Measurements from ENCODE around the gene USP6NL.

- TF ChIP-seq POLR2A (IDR thresholded peaks at IDR 0.05; ENCODE audit: low read length) (no peak), GATA1 (IDR thresholded peaks at IDR 0.05; ENCODE audit: low read depth, low read length) (no peak)
Observed at GRCh38 chr10:11598712-11599397, 12.6 kb downstream of the USP6NL start.

Data from erythroblast (primary cell).